Loucy (cell line): ENCODE results near the gene MCF2L2.

Experiments
- H2AFZ ChIP-seq: fragments of 200-600 bp; sonication (generic); 2 replicates; pipeline ENCODE4 v1.6.0; 2016; ENCODE audit warnings: antibody characterized with exemption, mild to moderate bottlenecking, low read length, moderate library complexity
- H3F3A ChIP-seq: fragments of 200-600 bp; 2 replicates; pipeline ENCODE4 v1.6.0; 2016; ENCODE audit warnings: antibody characterized with exemption, low read depth, mild to moderate bottlenecking
- H3K27me3 ChIP-seq: fragments of 200-600 bp; sonication (generic); 2 replicates; pipeline ENCODE4 v1.6.1; 2014; ENCODE audit warnings: low read length, mild to moderate bottlenecking; ENCODE audit not compliant: insufficient read depth, poor library complexity, severe bottlenecking
- H3K36me3 ChIP-seq: fragments of 200-600 bp; sonication (generic); 2 replicates; pipeline ENCODE4 v1.6.1; 2016; ENCODE audit warnings: low read length; ENCODE audit not compliant: insufficient read depth
- H3K4me1 ChIP-seq: fragments of 200-600 bp; sonication (generic); 2 replicates; pipeline ENCODE4 v1.5.1; 2014; ENCODE audit warnings: low read length, mild to moderate bottlenecking; ENCODE audit not compliant: insufficient read depth, poor library complexity, severe bottlenecking
- H3K4me2 ChIP-seq: fragments of 200-600 bp; sonication (generic); 2 replicates; pipeline ENCODE4 v1.6.0; 2014; ENCODE audit warnings: antibody characterized with exemption, low read length, low read depth, mild to moderate bottlenecking; ENCODE audit not compliant: poor library complexity, severe bottlenecking
- H3K4me3 ChIP-seq: fragments of 200-600 bp; sonication (generic); 2 replicates; pipeline ENCODE4 v1.5.1; 2014; ENCODE audit warnings: low read length, mild to moderate bottlenecking, mixed read lengths; ENCODE audit not compliant: poor library complexity, severe bottlenecking
- H3K79me2 ChIP-seq: fragments of 200-600 bp; sonication (generic); 2 replicates; pipeline ENCODE4 v1.6.1; 2014; ENCODE audit warnings: low read length; ENCODE audit not compliant: insufficient read depth
- H3K9ac ChIP-seq: fragments of 200-600 bp; sonication (generic); 2 replicates; pipeline ENCODE4 v1.6.0; 2014; ENCODE audit warnings: mild to moderate bottlenecking, low read depth, low read length, moderate library complexity; ENCODE audit not compliant: poor library complexity, severe bottlenecking
- H3K9me2 ChIP-seq: fragments of 200-600 bp; sonication (generic); replicated peaks from 2 replicates; pipeline ENCODE4 v1.6.1; 2016; ENCODE audit warnings: low read depth, low read length, mixed read lengths
- H3K9me3 ChIP-seq: fragments of 200-600 bp; sonication (generic); 2 replicates; pipeline ENCODE4 v1.6.1; 2014; ENCODE audit warnings: mild to moderate bottlenecking, antibody characterized with exemption, low read length, low read depth; ENCODE audit not compliant: insufficient read depth
- H4K20me1 ChIP-seq: fragments of 200-600 bp; sonication (generic); 2 replicates; pipeline ENCODE4 v1.6.0; 2014; ENCODE audit warnings: antibody characterized with exemption, low read length, mild to moderate bottlenecking; ENCODE audit not compliant: insufficient read depth, poor library complexity, severe bottlenecking
- EZH2phosphoT487 ChIP-seq: fragments of 200-600 bp; IDR thresholded peaks from 2 replicates; pipeline ENCODE4 v1.6.1; 2018; ENCODE audit warnings: antibody characterized with exemption, mild to moderate bottlenecking, moderate library complexity, borderline replicate concordance
- TF ChIP-seq, protein P1 (sequence below): fragments of 200-600 bp; sonication (generic); conservative IDR thresholded peaks from 2 replicates; pipeline ENCODE4 v1.5.1; 2014; ENCODE audit warnings: mild to moderate bottlenecking, antibody characterized with exemption, low read length

MCF2L2 gene

DNA sequence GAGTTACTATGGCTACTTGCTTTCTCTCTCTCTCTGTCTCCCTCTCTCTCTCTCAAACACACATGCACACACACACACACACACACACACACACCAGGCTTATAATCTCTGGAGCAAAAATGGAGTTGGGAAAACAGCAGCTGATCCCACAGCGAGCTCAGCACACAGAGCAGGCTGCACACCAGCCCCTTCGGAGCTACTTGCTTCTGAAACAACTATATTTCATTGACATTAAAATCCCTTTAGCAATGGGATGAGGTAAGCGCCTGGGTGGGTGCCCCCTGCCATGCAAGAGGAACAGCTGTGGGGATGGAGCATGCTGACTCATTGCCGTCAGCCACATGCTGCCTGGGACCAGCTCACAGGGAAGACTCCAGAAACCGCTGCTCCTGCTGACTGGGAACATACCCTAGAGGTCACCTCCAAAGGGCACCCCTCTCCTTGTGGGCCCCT, 129.7 kb downstream of the MCF2L2 start:
- Histone ChIP-seq H3K9me3 (no peaks in the 10 kb centered on the region), H2AFZ (no peak overlapping the region), H3K79me2 (no peaks in the 10 kb centered on the region), H4K20me1 (no peaks in the 10 kb centered on the region), H3K4me2 (no peak overlapping the region), H3K36me3 (no peaks in the 10 kb centered on the region), H3K4me1 (no peaks in the 10 kb centered on the region), H3K4me3 (no peak overlapping the region), H3K27me3 (no peaks in the 10 kb centered on the region), H3K9ac (no peak overlapping the region), H3K9me2 (no peaks in the 10 kb centered on the region), H3F3A (no peaks in the 10 kb centered on the region)
- TF ChIP-seq, protein P1, sequence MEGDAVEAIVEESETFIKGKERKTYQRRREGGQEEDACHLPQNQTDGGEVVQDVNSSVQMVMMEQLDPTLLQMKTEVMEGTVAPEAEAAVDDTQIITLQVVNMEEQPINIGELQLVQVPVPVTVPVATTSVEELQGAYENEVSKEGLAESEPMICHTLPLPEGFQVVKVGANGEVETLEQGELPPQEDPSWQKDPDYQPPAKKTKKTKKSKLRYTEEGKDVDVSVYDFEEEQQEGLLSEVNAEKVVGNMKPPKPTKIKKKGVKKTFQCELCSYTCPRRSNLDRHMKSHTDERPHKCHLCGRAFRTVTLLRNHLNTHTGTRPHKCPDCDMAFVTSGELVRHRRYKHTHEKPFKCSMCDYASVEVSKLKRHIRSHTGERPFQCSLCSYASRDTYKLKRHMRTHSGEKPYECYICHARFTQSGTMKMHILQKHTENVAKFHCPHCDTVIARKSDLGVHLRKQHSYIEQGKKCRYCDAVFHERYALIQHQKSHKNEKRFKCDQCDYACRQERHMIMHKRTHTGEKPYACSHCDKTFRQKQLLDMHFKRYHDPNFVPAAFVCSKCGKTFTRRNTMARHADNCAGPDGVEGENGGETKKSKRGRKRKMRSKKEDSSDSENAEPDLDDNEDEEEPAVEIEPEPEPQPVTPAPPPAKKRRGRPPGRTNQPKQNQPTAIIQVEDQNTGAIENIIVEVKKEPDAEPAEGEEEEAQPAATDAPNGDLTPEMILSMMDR: no peak

DNA sequence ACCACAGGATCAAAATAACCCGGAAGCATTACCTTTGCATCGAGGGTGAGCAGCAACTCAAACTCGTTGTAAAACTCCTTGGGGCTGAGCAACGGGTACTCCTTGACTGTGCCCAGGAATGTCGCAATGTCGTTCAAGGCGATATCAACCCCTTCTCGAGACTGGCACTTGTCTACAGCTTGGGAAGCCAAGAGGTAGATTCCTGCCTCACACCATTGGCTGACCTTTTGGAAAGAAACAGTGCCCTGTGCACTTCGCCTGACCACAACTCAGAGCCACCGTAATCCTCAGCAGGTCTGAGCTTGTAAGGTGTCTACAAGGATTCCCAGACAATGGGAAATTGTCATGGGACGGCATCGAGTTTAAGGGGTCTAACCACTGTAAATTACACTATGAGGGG, 131.5 kb downstream of the MCF2L2 start:
- TF ChIP-seq, protein P1: no peak
- TF ChIP-seq EZH2phosphoT487: no peak
- Histone ChIP-seq H2AFZ (no peak overlapping the region), H3F3A (no peaks in the 10 kb centered on the region), H3K4me3 (no peak overlapping the region), H3K9me2 (no peaks in the 10 kb centered on the region), H3K36me3 (no peaks in the 10 kb centered on the region), H3K4me2 (no peak overlapping the region), H3K9me3 (no peaks in the 10 kb centered on the region), H3K79me2 (no peaks in the 10 kb centered on the region), H3K9ac (no peak overlapping the region), H4K20me1 (no peaks in the 10 kb centered on the region), H3K4me1 (no peaks in the 10 kb centered on the region), H3K27me3 (no peaks in the 10 kb centered on the region)

GRCh38 chr3:183295211-183295610, 133.2 kb downstream of the MCF2L2 start:
- H3K4me1 ChIP-seq: no peaks in the 10 kb centered on the region
- H3K27me3 ChIP-seq: no peaks in the 10 kb centered on the region
- H3K79me2 ChIP-seq: no peaks in the 10 kb centered on the region
- H3K4me2 ChIP-seq: no peak overlapping the region
- no peak overlapping the region for H3K4me3 ChIP-seq
- H3K9me3 ChIP-seq: no peaks in the 10 kb centered on the region
- TF ChIP-seq EZH2phosphoT487: no peak
- TF ChIP-seq, protein P1: no peak
- H2AFZ ChIP-seq: no peak overlapping the region
- no peak overlapping the region for H3K9ac ChIP-seq
- no peaks in the 10 kb centered on the region for H4K20me1 ChIP-seq
- no peaks in the 10 kb centered on the region for H3K36me3 ChIP-seq
- no peaks in the 10 kb centered on the region for H3K9me2 ChIP-seq
- H3F3A ChIP-seq: no peaks in the 10 kb centered on the region
